ENCODE results near the gene ZNF563. TPM values are rescaled to one million over a fixed set of nuclear protein-coding genes. Genes with fewer than 3 reads are reported as not detected.
"Not testable (repeated sequence)": the region's sequence is repeated elsewhere in the genome, so short reads cannot be mapped to it uniquely, and the experiment has no call there.

Gene ZNF563
- total RNA-seq, 2 experiments from 2014 or later: 3.1 to 3.2 TPM

- Mint-ChIP-seq H3K4me3 (no peak overlapping the region), H3K27ac (no peak overlapping the region), H3K4me1 (ENCODE audit: low read depth) (no peaks in the 10 kb centered on the region), H3K9me3 (ENCODE audit: insufficient read depth) (peaks cover 51% of the 10 kb centered on the region), H3K27me3 (ENCODE audit: low read depth) (no peaks in the 10 kb centered on the region), H3K36me3 (ENCODE audit: low read depth) (peaks cover 30% of the 10 kb centered on the region)
- ATAC-seq (no peak), DNase-seq (no peak)
- POLR2A ChIA-PET: no interaction called here
- CTCF ChIA-PET: no interaction called here
Observed at GRCh38 chr19:12346896-12347295, 13.5 kb upstream of the ZNF563 start.

- Mint-ChIP-seq H3K36me3 (ENCODE audit: low read depth) (peaks cover 15% of the 10 kb centered on the region), H3K9me3 (ENCODE audit: insufficient read depth) (peaks cover 46% of the 10 kb centered on the region), H3K27ac (no peak overlapping the region), H3K4me3 (no peak overlapping the region), H3K4me1 (ENCODE audit: low read depth) (no peaks in the 10 kb centered on the region), H3K27me3 (ENCODE audit: low read depth) (no peaks in the 10 kb centered on the region)
- no peak for ATAC-seq
- ChIA-PET CTCF (interaction anchor here (0.8 to 1.2 kb wide), 2 partner anchors 13 to 205 kb away, joined by 3 read pairs; partner anchors contain the start of gene ZNF20), POLR2A (no interaction called here)
- no peak for DNase-seq
Observed at GRCh38 chr19:12345197-12345596, 11.8 kb upstream of the ZNF563 start.

- ChIA-PET CTCF (no interaction called here), POLR2A (interaction anchor here (0.6 to 3.4 kb wide), 4 partner anchors 23 to 824 kb away, joined by 3 to 17 read pairs (median 8); no protein-coding TSS in a partner anchor)
- Mint-ChIP-seq H3K27ac (peak overlapping the region; percentile 72), H3K27me3 (ENCODE audit: low read depth) (no peaks in the 10 kb centered on the region), H3K4me1 (ENCODE audit: low read depth) (peaks cover 27% of the 10 kb centered on the region), H3K4me3 (peak overlapping the region; percentile 96), H3K36me3 (ENCODE audit: low read depth) (peaks cover 14% of the 10 kb centered on the region), H3K9me3 (ENCODE audit: insufficient read depth) (peaks cover 13% of the 10 kb centered on the region)
- ATAC-seq: no peak
- DNase-seq: peak; percentile 43
Observed at GRCh38 chr19:12331211-12331941, 2.1 kb downstream of the ZNF563 start.

GRCh38 chr19:12330340-12330739 lies 3.1 kb downstream of the ZNF563 start:
- CTCF ChIA-PET: no interaction called here
- H3K36me3 Mint-ChIP-seq (ENCODE audit: low read depth): peaks cover 18% of the 10 kb centered on the region
- H3K4me1 Mint-ChIP-seq (ENCODE audit: low read depth): peaks cover 27% of the 10 kb centered on the region
- POLR2A ChIA-PET: interaction anchor here (3.4 kb wide), 1 partner anchor 165 kb away, joined by 12 read pairs; no protein-coding TSS in a partner anchor
- H3K9me3 Mint-ChIP-seq (ENCODE audit: insufficient read depth): peaks cover 23% of the 10 kb centered on the region
- H3K4me3 Mint-ChIP-seq: no peak overlapping the region
- H3K27ac Mint-ChIP-seq: no peak overlapping the region
- no peak for DNase-seq
- ATAC-seq: no peak
- no peaks in the 10 kb centered on the region for H3K27me3 Mint-ChIP-seq (ENCODE audit: low read depth)

GRCh38 chr19:12325690-12326089 lies 7.7 kb downstream of the ZNF563 start:
- POLR2A ChIA-PET: no interaction called here
- ATAC-seq (no peak), DNase-seq (no peak)
- H3K9me3 Mint-ChIP-seq (ENCODE audit: insufficient read depth): peaks cover 42% of the 10 kb centered on the region
- no peak overlapping the region for H3K27ac Mint-ChIP-seq
- CTCF ChIA-PET: no interaction called here
- peaks cover 45% of the 10 kb centered on the region for H3K36me3 Mint-ChIP-seq (ENCODE audit: low read depth)
- H3K4me1 Mint-ChIP-seq (ENCODE audit: low read depth): no peaks in the 10 kb centered on the region
- H3K4me3 Mint-ChIP-seq: no peak overlapping the region
- H3K27me3 Mint-ChIP-seq (ENCODE audit: low read depth): no peaks in the 10 kb centered on the region

- DNase-seq (no peak), ATAC-seq (no peak)
- Mint-ChIP-seq H3K36me3 (ENCODE audit: low read depth) (peaks cover 62% of the 10 kb centered on the region), H3K27me3 (ENCODE audit: low read depth) (no peaks in the 10 kb centered on the region), H3K4me1 (ENCODE audit: low read depth) (no peaks in the 10 kb centered on the region), H3K9me3 (ENCODE audit: insufficient read depth) (peaks cover 43% of the 10 kb centered on the region), H3K27ac (no peak overlapping the region), H3K4me3 (no peak overlapping the region)
- ChIA-PET CTCF (no interaction called here), POLR2A (no interaction called here)
Observed at GRCh38 chr19:12318782-12319413, 14.5 kb downstream of the ZNF563 start.

- no peaks in the 10 kb centered on the region for H3K27me3 Mint-ChIP-seq (ENCODE audit: low read depth)
- peaks cover 27% of the 10 kb centered on the region for H3K9me3 Mint-ChIP-seq (ENCODE audit: insufficient read depth)
- H3K36me3 Mint-ChIP-seq (ENCODE audit: low read depth): peaks cover 33% of the 10 kb centered on the region
- ChIA-PET CTCF (no interaction called here), POLR2A (no interaction called here)
- ATAC-seq (no peak), DNase-seq (no peak)
- H3K4me3 Mint-ChIP-seq: no peak overlapping the region
- no peak overlapping the region for H3K27ac Mint-ChIP-seq
- H3K4me1 Mint-ChIP-seq (ENCODE audit: low read depth): no peaks in the 10 kb centered on the region
Observed at GRCh38 chr19:12314553-12314952, 18.9 kb downstream of the ZNF563 start.

GRCh38 chr19:12308891-12309290 lies 24.5 kb downstream of the ZNF563 start:
- H3K27me3 Mint-ChIP-seq (ENCODE audit: low read depth); ATAC-seq; CTCF ChIA-PET; H3K4me3 Mint-ChIP-seq; H3K9me3 Mint-ChIP-seq (ENCODE audit: insufficient read depth); H3K4me1 Mint-ChIP-seq (ENCODE audit: low read depth); H3K36me3 Mint-ChIP-seq (ENCODE audit: low read depth); DNase-seq; H3K27ac Mint-ChIP-seq: not testable (repeated sequence)
- POLR2A ChIA-PET: interaction anchor here (0.7 kb wide), 1 partner anchor 104 kb away, joined by 4 read pairs; no protein-coding TSS in a partner anchor

GRCh38 chr19:12295191-12295590 lies 38.2 kb downstream of the ZNF563 start:
- Mint-ChIP-seq H3K4me3 (peak overlapping the region; percentile 99), H3K4me1 (ENCODE audit: low read depth) (peaks cover 29% of the 10 kb centered on the region)

GRCh38 chr19:12294249-12295158 lies 38.9 kb downstream of the ZNF563 start, which contains the start of gene ZNF44:
Gene ZNF44, minus strand, starts transcription at chr19:12294883. Its CDS starts 189 bp downstream, at chr19:12294694.
- CTCF ChIA-PET: interaction anchor here (0.6 to 1.3 kb wide), 2 partner anchors 39 to 235 kb away, joined by 3 to 4 read pairs; partner anchors contain the start of gene ZNF563
- DNase-seq (peak; percentile 98), ATAC-seq (peak; percentile 98)
- Mint-ChIP-seq H3K9me3 (ENCODE audit: insufficient read depth) (peaks cover 9% of the 10 kb centered on the region), H3K27me3 (ENCODE audit: low read depth) (no peaks in the 10 kb centered on the region), H3K36me3 (ENCODE audit: low read depth) (peaks cover 36% of the 10 kb centered on the region), H3K4me3 (peak within 1 kb of the TSS; percentile 99), H3K4me1 (ENCODE audit: low read depth) (peaks cover 34% of the 10 kb centered on the region), H3K27ac (peak within 1 kb of the TSS; percentile 99)
- POLR2A ChIA-PET: interaction anchor here (0.6 to 1.9 kb wide), 6 partner anchors 39 to 370 kb away, joined by 3 to 21 read pairs (median 4); partner anchors contain the start of genes ZNF442, ZNF443 and ZNF563

More at GRCh38 chr19:12295191-12295590, 38.2 kb downstream of the ZNF563 start:
- peaks cover 32% of the 10 kb centered on the region for H3K36me3 Mint-ChIP-seq (ENCODE audit: low read depth)
- ChIA-PET CTCF (interaction anchor here (1.3 kb wide), 1 partner anchor 236 kb away, joined by 3 read pairs; no protein-coding TSS in a partner anchor), POLR2A (interaction anchor here (1.1 to 1.9 kb wide), 4 partner anchors 38 to 371 kb away, joined by 4 to 21 read pairs (median 5); partner anchors contain the start of genes ZNF442, ZNF443 and ZNF563)
- no peaks in the 10 kb centered on the region for H3K27me3 Mint-ChIP-seq (ENCODE audit: low read depth)
- ATAC-seq (no peak), DNase-seq (no peak)
- peaks cover 9% of the 10 kb centered on the region for H3K9me3 Mint-ChIP-seq (ENCODE audit: insufficient read depth)
- peak overlapping the region; percentile 97 for H3K27ac Mint-ChIP-seq

- H3K27ac Mint-ChIP-seq: peak overlapping the region; percentile 99
- peaks cover 41% of the 10 kb centered on the region for H3K4me1 Mint-ChIP-seq (ENCODE audit: low read depth)
- CTCF ChIA-PET: no interaction called here
- no peaks in the 10 kb centered on the region for H3K27me3 Mint-ChIP-seq (ENCODE audit: low read depth)
- DNase-seq: peak; percentile 82
- peaks cover 42% of the 10 kb centered on the region for H3K36me3 Mint-ChIP-seq (ENCODE audit: low read depth)
- H3K4me3 Mint-ChIP-seq: peak overlapping the region; percentile 99
- POLR2A ChIA-PET: interaction anchor here (1.0 to 1.9 kb wide), 3 partner anchors 39 to 71 kb away, joined by 4 to 21 read pairs (median 5); partner anchors contain the start of genes ZNF442 and ZNF563
- peak; percentile 35 for ATAC-seq
- H3K9me3 Mint-ChIP-seq (ENCODE audit: insufficient read depth): peaks cover 9% of the 10 kb centered on the region
Observed at GRCh38 chr19:12293777-12294248, 39.6 kb downstream of the ZNF563 start.
